GM18499 (cell line): ENCODE results near the gene ACAA2.
A peak's percentile ranks its signal among the peaks of the same experiment; 100 is the strongest.

Experiments
- ATAC-seq: cut with Tn5 transposase; IDR thresholded peaks from one replicate; pipeline ENCODE4 v1.9.1; 2021; ENCODE audit warnings: moderate number of reproducible peaks; ENCODE audit not compliant: insufficient read depth, unreplicated experiment

ACAA2 gene

GRCh38 chr18:49813319-49814146 is at the start of gene ACAA2:
Gene ACAA2, minus strand, starts transcription at chr18:49813533. Its CDS starts 49 bp downstream, at chr18:49813484.
- peak; percentile 72 for ATAC-seq

- no peak for ATAC-seq
Observed at GRCh38 chr18:49862656-49863385, 49.5 kb upstream of the ACAA2 start.

- no peak for ATAC-seq
Observed at GRCh38 chr18:49861659-49862058, 48.3 kb upstream of the ACAA2 start.

GRCh38 chr18:49859725-49860124 is 46.4 kb upstream of the ACAA2 start:
- ATAC-seq, result no peak

- ATAC-seq, result no peak
Observed at GRCh38 chr18:49859021-49859359, 45.7 kb upstream of the ACAA2 start.

GRCh38 chr18:49858309-49859020 is 45.1 kb upstream of the ACAA2 start:
- ATAC-seq, result no peak

- no peak for ATAC-seq
Observed at GRCh38 chr18:49857708-49858107, 44.4 kb upstream of the ACAA2 start.

GRCh38 chr18:49856496-49856895 is 43.2 kb upstream of the ACAA2 start:
- no peak for ATAC-seq

- no peak for ATAC-seq
Observed at GRCh38 chr18:49855711-49856415, 42.5 kb upstream of the ACAA2 start.

- no peak for ATAC-seq
Observed at GRCh38 chr18:49854681-49855080, 41.3 kb upstream of the ACAA2 start.

- ATAC-seq, result no peak
Observed at GRCh38 chr18:49853436-49853835, 40.1 kb upstream of the ACAA2 start.

- no peak for ATAC-seq
Observed at GRCh38 chr18:49853011-49853410, 39.7 kb upstream of the ACAA2 start.

GRCh38 chr18:49851624-49852023 is 38.3 kb upstream of the ACAA2 start:
- no peak for ATAC-seq

- ATAC-seq, result no peak
Observed at GRCh38 chr18:49850636-49851035, 37.3 kb upstream of the ACAA2 start.

- ATAC-seq, result no peak
Observed at GRCh38 chr18:49849331-49850217, 36.2 kb upstream of the ACAA2 start.

- ATAC-seq, result no peak
Observed at GRCh38 chr18:49848115-49848514, 34.8 kb upstream of the ACAA2 start.

GRCh38 chr18:49847524-49847923 is 34.2 kb upstream of the ACAA2 start:
- no peak for ATAC-seq

- ATAC-seq, result no peak
Observed at GRCh38 chr18:49846718-49847470, 33.6 kb upstream of the ACAA2 start.

GRCh38 chr18:49846361-49846662 is 33.0 kb upstream of the ACAA2 start:
- no peak for ATAC-seq
